ENCODE results near the gene ADAMTS14. TPM values are rescaled to one million over a fixed set of nuclear protein-coding genes. Genes with fewer than 3 reads are reported as not detected.

The ADAMTS14 gene
- total RNA-seq, 1 donor from 2014 or later, result 0.19 TPM

- H3K9me3 Mint-ChIP-seq, result no peaks in the 10 kb centered on the region
- TF ChIP-seq, protein P1, sequence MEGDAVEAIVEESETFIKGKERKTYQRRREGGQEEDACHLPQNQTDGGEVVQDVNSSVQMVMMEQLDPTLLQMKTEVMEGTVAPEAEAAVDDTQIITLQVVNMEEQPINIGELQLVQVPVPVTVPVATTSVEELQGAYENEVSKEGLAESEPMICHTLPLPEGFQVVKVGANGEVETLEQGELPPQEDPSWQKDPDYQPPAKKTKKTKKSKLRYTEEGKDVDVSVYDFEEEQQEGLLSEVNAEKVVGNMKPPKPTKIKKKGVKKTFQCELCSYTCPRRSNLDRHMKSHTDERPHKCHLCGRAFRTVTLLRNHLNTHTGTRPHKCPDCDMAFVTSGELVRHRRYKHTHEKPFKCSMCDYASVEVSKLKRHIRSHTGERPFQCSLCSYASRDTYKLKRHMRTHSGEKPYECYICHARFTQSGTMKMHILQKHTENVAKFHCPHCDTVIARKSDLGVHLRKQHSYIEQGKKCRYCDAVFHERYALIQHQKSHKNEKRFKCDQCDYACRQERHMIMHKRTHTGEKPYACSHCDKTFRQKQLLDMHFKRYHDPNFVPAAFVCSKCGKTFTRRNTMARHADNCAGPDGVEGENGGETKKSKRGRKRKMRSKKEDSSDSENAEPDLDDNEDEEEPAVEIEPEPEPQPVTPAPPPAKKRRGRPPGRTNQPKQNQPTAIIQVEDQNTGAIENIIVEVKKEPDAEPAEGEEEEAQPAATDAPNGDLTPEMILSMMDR (conservative IDR thresholded peaks at IDR 0.05), result no peak
- no peak overlapping the region for H3K27ac Mint-ChIP-seq (ENCODE audit: unreplicated experiment)
- H3K36me3 Mint-ChIP-seq (ENCODE audit: low read depth), result no peaks in the 10 kb centered on the region
- no peaks in the 10 kb centered on the region for H3K4me1 Mint-ChIP-seq
- no peak overlapping the region for H3K4me3 Mint-ChIP-seq
- no peak for DNase-seq (ENCODE audit: low read depth, low spot score)
- no peaks in the 10 kb centered on the region for H3K27me3 Mint-ChIP-seq (ENCODE audit: low read depth)
Measured at GRCh38 chr10:70748801-70749573, 76.7 kb downstream of the ADAMTS14 start.

- Mint-ChIP-seq H3K27ac (ENCODE audit: unreplicated experiment) (no peak overlapping the region), H3K4me3 (no peak overlapping the region), H3K4me1 (no peaks in the 10 kb centered on the region), H3K36me3 (ENCODE audit: low read depth) (no peaks in the 10 kb centered on the region), H3K27me3 (ENCODE audit: low read depth) (no peaks in the 10 kb centered on the region), H3K9me3 (no peaks in the 10 kb centered on the region)
- TF ChIP-seq, protein P1 (conservative IDR thresholded peaks at IDR 0.05), result no peak
- no peak for DNase-seq (ENCODE audit: low read depth, low spot score)
Measured at GRCh38 chr10:70749756-70750155, 77.5 kb downstream of the ADAMTS14 start.

DNA sequence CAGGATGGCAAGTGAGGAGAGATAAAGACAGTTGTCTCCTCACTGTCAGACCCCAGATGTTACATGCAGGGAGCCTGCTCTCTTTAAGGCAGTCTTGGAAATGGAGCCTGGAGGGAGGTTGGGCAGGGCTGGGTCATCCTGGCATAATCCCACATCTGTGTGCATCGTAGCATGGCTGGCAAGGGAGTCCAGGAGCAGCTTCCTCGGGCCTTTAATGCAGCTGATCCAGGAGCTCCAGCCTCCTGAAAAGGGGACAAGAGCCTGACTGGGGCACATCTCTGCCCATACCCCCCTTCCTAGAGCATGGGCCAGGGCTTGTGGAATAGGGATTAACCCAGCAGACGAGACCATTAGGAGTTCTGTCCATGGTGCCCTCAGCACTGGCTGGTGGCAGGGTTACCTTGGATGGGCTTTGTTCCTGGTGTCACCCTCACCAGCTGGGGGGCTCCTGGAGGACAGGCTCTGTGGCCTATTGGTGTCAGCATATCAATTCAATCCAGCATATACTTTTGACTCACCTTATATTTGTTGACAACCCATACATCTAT, 77.9 kb downstream of the ADAMTS14 start:
- TF ChIP-seq, protein P1 (conservative IDR thresholded peaks at IDR 0.05), result no peak
- Mint-ChIP-seq H3K27ac (ENCODE audit: unreplicated experiment) (no peak overlapping the region), H3K4me1 (no peaks in the 10 kb centered on the region), H3K27me3 (ENCODE audit: low read depth) (no peaks in the 10 kb centered on the region), H3K4me3 (no peak overlapping the region), H3K36me3 (ENCODE audit: low read depth) (no peaks in the 10 kb centered on the region), H3K9me3 (no peaks in the 10 kb centered on the region)
- DNase-seq (ENCODE audit: low read depth, low spot score), result no peak

DNA sequence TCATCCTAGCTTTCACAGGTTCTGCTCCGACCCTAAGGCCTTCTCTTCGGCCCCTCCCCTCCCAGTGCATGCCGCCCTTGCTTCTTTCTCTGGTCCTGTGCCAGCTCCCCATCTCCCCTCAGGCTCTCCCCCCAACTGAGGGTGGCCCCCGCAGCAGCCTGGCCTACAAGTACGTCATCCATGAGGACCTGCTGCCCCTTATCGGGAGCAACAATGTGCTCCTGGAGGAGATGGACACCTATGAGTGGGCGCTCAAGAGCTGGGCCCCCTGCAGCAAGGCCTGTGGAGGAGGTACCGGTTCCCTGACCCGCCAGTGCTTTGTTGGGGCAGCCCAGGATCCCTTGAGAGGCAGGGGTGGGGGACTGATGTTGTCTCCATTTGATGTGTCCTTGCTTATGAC, 79.0 kb downstream of the ADAMTS14 start:
- H3K4me1 Mint-ChIP-seq, result no peaks in the 10 kb centered on the region
- H3K4me3 Mint-ChIP-seq, result no peak overlapping the region

DNA sequence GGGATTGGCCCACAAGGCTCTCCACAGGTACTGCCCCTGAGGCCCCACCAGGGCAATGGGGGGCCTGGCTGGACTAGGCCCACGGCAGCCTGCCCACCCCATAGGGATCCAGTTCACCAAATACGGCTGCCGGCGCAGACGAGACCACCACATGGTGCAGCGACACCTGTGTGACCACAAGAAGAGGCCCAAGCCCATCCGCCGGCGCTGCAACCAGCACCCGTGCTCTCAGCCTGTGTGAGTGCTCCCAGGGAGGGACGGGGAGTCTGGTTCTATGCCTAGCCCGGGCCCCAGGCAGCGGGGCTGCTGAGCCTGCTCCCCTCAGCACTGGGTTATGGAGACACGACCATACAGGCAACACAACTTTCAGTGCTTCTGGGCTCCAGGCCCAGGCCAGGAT, 79.7 kb downstream of the ADAMTS14 start:
- no peaks in the 10 kb centered on the region for H3K4me1 Mint-ChIP-seq
- H3K4me3 Mint-ChIP-seq, result no peak overlapping the region
- no peaks in the 10 kb centered on the region for H3K27me3 Mint-ChIP-seq (ENCODE audit: low read depth)
- H3K27ac Mint-ChIP-seq (ENCODE audit: unreplicated experiment), result no peak overlapping the region
- TF ChIP-seq, protein P1 (conservative IDR thresholded peaks at IDR 0.05), result no peak
- no peak for DNase-seq (ENCODE audit: low read depth, low spot score)
- no peaks in the 10 kb centered on the region for H3K36me3 Mint-ChIP-seq (ENCODE audit: low read depth)
- H3K9me3 Mint-ChIP-seq, result no peaks in the 10 kb centered on the region

More for the DNA sequence above, 79.0 kb downstream of the ADAMTS14 start:
- no peaks in the 10 kb centered on the region for H3K27me3 Mint-ChIP-seq (ENCODE audit: low read depth)
- DNase-seq (ENCODE audit: low read depth, low spot score), result no peak
- TF ChIP-seq, protein P1 (conservative IDR thresholded peaks at IDR 0.05), result no peak
- H3K36me3 Mint-ChIP-seq (ENCODE audit: low read depth), result no peaks in the 10 kb centered on the region
- no peaks in the 10 kb centered on the region for H3K9me3 Mint-ChIP-seq
- H3K27ac Mint-ChIP-seq (ENCODE audit: unreplicated experiment), result no peak overlapping the region

Data from neural crest cell (in vitro differentiated cells).